Renal cortical epithelial cell (primary cell): ENCODE data around the gene JAM3. TPM values are rescaled to one million over a fixed set of nuclear protein-coding genes. Genes with fewer than 3 reads are reported as not detected.

ENCODE experiments used
- DNase-seq: peaks from one replicate; pipeline ENCODE4 v3.0.0-alpha.2; 2011; ENCODE audit warnings: low read depth
- total RNA-seq: library from RNA; depleted of rRNA; stranded (reverse); fragments of >200 nt; gene quantifications from 2 replicates; pipeline ENCODE4 v1.2.3, GENCODE V29; 2014

JAM3 gene
- total RNA-seq, 1 donor from 2014 or later, result 23.3 TPM

DNA sequence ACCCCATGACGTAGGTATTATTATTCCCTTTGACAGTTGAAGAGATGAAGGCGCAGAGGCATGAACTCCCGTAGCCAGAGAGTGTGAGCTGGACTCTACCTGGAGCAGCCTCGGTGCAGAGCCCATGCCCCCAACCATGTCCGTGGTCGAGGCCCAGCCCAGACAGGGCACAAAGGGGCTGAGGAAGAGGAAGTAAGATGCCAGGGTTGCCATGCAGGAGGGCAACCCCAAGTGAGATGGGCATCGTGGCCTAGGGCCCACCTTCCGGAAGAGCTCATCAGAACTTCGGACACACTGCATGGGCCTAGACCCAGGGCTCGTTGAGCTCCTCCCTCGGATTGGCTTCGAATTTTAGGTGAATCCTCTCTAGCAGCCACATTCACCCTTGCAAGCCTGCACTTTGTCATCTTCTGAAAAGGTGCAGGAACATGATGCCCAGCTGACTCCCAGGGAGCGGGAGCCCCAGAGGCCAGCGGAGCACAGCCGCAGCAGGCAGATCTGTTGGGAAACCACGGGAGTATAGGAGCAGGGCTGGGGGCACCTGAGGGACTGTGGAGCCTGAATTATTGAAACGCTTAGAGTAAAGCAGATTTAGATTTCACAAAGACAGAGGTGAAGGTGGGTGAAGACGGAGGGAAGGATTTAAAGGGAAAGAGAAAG lies 29.0 kb upstream of the JAM3 start:
- no peak for DNase-seq

DNA sequence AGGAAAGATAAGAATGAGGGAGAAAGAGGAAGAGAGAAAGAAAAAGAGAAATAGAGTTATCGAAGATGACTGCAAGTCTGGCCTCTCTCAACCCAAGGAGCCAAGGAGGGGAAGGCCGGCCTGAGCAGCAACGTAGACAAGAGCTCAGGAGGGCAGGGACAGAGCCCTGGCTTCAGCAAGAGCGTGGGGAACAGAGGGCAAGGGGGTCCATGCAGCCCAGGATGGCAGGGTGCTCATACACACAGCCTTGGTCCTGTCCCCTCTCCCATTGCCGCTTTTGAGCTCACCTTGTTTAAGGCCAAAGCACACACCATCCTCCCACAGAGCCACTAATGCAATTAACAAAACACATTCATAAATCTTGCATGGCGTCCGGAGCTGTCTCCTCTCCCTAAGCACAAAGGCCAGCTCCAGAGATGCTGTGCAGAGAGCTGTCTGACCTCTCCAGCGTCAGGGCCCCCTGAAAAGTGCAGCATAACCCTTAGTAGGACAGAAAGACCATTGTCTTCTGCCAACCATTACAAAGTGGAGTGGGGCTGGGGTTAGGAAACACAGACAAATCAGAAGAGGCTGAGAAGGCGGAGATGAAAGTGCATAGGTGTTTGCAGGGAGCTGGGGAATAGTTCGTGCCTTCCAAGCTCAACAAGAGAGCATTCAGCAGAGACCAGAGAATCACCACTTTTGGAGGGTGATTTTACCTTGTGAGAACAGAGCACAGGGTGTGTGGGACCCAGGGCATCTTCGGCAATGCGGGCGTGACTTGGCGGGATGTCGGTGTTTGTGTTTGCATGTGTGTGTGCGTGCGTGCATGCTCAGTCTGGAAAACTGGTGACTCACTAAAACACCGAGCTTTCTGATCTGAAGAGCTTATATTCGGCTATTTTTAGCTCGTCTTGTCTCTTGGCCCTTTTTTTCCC lies 28.2 kb upstream of the JAM3 start:
- no peak for DNase-seq

DNA sequence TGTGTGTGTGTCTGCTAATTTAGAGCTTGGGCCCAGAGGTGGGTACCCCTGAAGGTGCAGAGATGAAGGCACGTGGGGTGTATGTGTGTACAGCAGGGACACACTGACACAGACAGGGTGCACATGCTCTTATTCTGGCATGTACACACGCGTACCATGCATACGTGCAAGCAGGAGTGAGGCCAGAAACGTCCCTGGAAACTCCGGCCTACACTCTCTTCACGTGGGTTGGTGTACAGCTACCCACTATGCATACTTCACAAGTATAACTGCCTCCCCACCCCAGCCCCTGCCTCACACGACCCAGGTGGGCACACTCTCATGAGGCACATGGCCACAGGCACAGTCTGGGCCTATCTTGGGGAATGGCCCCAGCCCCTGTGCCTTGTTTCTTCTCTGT lies 27.5 kb upstream of the JAM3 start:
- no peak for DNase-seq

DNA sequence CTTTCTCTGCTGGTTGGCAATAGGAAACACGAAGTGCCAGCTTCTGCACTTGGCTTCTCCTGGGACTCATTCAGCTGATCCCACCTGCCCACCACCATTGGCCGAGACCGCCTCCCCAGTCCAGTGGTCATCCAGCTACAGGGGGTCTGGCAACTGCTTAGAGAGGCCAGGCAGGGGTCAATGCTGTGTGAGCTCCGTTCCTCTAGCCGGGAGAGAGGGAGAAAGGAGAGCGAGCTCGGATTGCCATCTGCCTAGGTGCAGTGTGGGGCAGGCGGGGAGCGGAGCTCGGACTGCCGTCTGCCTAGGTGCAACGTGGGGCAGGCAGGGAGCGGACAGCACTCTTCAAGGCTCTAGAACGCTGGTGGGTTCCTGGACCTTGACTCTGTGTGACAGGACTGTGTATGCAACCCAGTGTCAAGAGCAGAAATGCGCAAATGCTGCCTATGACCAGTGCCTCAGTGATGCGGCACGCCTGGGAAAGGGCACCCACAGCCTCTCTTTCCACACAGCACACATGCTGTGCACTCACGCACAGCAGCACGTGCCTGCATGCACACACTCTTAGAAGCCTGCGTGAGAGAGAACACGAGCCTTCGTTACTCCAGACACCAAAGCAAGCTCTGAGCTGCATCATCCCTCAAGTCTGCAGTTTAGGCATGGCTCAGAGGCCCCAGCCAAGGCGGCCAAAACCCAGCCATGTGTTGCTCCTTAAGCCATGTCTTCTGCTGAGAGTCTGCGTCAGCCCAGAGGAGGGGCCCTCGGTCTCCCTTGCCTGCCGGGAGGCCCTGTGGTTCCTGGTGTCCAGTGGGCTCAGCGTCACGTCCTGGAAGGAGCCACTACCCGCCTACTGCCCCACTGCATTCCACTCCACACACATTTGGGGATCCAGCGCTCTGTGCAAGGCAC lies 26.8 kb upstream of the JAM3 start:
- DNase-seq, result no peak

DNA sequence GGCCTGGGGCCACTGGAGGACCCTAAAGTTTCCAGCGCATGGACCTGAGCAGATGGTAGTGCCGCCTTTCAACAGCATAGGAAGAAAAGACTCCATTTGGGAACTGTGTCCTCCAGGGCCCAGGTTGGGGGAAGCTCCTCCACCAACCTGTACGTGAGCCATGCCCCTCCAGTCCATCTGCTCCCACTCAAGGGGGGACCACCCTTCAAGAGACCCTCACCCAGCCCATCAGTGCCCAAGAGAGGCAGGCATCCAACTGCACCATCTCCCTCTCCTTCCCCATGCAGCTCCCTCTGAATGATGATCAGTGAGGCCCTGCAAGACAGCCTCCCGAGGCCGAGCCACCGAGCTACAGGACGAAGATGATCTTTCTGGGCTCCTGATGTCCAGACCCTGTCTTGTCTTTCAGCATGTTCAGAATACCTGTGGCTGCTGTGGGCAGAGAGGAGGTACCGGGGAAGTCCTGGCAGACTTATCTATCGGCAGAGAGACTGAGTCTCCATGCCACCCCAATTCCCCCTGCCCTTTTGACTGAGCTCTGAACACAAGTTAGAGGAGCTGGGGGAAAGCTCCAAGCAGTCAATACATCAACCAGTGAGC lies 25.0 kb upstream of the JAM3 start:
- DNase-seq, result no peak

DNA sequence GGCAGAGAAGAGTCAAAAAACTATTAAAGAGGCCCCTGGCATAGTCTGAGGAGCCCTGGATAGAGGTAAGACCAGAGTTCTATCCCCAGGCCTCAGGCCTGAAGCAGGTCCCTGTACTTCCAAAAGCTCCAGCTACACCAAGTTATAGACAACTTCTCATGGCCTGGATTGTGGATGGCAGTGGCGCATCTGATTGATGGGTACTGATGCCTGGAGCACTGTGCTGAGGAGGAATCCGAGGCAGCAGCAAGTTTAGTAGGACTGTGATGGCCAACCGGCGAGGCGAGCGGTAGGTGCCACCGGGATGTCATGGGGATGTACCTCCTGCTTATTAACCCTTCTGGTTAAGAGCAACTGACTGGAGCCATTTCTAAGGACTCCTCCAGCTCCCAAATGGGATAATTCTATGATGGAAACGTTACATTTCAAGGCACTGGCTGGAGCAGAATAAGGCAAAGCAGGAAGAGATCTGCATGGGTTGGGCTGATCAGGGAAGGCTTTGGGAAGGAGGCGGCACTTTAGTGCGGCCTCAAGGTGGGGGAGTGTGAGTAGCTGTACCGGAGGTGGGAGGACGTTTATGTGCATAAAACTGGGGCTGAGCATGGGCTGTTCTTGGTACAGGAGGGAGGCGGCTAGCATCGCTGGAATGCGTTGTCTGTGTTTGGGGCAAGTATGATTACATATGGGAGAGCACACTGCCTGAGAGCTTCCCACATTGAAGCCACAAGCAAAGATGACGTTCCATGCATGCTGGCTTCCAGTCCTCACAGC lies 24.2 kb upstream of the JAM3 start:
- DNase-seq, result no peak

DNA sequence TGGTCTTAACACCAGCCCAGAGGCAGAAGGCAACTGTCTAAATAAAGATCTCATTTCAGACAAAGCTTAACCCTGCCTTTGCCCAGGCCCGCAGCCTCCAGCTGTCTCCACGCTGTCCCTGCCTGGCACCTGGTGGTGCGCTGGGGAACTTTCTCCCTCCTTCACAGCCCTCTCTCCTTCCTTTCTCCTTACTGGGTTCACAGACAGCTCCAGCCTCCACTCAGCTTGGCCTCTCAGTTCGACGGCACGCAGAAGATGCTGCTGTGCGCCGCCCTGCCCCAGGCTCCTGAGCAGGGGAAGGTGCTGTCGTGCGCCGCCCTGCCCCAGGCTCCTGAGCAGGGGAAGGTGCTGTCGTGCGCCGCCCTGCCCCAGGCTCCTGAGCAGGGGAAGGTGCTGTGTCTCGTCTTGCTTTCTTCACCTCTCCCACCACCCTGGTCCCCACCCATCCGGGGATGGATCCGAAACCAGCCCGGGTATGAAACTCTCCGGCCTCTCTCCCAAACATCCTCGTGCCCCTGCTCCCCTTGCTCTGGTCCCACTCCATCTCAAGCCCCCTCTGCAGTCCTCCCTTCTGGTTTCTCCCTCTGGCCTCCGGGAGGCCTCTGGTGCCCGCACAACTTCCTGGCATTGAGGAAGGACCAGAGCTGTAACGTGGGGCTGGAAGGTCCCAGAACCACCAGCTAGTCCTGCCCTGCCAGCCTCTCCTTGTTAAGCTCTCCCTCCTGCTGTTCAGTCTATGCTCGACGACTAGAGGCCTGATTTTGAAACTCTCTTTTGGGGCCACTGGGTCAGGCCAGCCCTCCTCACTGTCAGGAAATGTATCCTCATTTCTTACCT lies 22.9 kb upstream of the JAM3 start:
- no peak for DNase-seq

DNA sequence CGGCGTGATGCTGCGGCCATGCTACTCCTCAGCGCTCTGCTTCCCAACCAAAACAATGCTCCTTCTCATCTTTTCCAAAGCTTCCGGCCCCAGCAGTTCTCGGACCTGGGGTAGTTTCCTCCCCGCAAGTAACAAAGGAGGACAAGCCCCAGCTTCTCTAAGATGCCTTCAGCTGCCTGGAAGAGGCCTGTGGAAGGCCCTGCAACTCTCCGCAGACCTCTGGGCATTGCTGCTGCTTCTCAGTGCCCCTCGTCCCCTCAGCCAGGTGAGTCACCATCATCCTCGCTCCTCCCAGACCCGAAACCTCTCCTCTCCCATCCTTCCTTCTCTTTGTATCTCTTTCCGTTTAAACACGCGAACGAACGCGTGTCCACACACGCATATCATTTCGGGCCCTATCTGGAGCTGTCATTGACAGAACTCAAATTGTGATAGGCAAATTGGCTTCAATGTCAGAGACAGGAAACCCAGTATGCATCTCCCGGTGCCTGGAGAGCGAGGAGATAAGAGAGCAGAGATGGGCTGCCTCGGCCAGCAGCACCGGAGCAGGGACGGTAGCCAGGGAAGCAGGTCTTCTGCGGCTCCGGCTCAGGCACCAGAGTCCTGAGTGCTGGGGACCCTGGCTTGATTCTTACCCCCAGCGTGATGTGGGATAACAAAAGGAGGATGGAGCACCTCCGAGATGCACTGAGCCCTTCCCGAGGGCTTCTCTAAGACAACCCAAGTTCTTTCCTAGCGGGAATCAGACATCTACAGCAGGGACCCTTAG lies 22.0 kb upstream of the JAM3 start:
- no peak for DNase-seq

DNA sequence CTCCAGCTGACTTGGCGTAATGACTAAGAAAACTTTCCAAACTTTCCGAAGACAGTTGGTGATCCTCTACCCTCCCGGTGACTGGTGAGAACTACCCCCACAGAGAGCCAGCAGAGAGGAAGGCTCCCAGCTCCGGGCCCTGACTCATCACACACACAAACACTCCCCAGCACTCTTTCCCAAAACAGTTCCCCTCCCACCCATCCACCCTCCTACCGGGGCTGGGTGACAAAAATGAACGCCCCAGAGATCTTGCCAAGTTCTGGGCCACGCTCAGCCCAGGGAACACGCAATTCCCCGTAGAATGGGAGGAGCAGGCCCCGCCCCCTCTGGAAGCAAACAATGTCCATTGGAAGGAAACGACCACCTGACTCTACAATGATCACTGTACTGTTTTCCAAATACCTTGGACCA lies 21.3 kb upstream of the JAM3 start:
- no peak for DNase-seq

DNA sequence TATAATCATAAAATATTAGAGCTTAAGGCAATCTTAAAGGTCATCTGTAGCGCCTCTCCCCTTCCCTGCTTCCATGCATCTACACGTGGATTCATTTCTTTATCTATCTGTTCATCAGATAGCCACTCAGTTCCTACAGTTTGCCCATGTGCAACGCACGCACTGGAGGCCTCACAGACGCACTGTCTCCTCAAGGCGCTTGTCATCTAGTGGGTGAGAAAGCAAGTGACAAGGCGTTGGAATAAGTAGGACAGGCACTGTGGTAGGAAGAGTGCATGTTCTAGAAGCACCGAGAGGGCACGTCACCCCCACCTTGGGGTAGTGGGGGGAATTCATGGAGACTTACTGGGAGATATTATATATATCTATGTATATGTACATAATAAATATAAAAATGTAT lies 20.8 kb upstream of the JAM3 start:
- no peak for DNase-seq

DNA sequence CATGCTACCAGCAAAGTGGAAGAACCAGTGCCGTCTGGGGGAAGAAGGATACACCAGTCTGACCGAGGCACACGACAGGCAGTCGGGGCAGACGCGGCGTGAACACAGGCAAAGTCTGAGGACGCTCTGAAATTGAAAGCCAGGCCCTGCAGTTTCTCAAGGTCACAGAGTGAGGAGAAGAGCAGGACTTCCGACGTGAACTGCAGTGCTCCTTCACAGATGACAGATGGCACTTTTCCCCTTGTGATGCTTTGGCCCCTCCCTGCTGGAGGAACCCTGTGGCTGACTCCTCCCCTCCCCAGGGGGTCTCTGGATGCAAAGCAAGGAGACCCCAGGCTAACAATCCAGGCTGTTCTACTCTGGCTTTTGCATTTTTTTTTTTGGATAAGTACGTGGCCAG lies 19.6 kb upstream of the JAM3 start:
- no peak for DNase-seq

DNA sequence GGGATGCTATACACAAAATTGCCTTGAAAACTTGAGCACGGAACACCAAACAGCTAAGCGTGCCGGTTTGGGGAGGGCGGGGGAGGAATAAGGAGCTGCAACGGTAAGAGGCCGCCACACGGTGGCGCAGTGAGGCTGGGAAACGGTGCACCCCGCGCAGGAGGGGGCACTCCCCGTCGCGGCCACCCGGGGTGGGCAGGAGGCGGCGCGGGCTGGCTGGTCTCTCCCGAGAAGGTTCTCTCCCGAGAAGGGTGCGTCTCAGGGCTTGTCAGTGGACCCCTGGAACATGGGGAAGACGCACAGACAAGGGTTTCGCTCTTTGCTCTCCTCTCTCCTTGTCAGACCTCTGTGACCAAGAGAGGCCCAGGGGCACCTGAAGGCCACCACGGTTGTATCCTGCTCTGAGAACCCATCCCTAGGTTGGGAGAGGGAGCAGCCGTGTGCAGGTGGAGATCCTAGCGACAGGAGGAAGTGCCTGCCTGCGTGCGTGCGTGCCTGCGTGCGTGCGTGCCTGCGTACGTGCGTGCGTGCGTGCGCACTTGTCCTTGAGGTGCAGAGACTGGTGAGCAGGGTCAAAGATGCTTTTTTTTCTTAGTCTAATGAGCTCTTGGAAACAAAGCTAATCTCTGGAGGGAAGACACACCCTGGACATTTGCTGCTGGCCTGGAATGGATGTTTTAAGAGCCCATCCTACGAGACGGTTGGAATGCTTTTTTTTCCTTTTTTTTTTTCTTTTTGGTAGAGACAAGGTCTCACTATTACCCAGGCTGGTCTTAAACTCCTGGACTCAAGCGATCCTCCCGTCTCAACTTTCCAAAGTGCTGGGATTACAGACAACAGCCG lies 18.1 kb upstream of the JAM3 start:
- DNase-seq, result no peak

DNA sequence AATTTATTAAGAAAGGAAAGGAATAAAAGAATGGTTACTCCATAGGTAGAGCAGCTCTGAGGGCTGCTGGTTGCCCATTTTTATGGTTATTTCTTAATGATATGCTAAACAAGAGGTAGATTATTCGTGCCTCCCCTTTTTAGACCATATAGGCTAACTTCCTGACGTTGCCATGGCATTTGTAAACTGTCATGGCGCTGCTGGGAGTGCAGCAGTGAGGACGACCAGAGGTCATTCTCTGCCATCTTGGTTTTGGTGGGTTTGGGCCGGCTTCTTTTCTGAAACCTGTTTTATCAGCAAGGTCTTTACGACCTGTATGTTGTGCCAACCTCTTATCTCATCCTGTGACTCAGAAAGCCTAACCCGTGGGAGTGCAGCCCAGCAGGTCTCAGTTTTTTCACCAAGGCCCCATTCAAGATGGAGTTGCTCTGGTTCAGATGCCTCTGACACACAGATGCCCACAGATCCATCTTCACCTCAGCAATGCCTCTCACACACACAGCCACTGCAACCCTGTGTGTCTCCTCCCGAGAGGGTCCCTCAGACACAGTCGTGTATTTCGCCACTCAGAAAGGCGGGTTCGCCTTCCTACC lies 16.4 kb upstream of the JAM3 start:
- no peak for DNase-seq

DNA sequence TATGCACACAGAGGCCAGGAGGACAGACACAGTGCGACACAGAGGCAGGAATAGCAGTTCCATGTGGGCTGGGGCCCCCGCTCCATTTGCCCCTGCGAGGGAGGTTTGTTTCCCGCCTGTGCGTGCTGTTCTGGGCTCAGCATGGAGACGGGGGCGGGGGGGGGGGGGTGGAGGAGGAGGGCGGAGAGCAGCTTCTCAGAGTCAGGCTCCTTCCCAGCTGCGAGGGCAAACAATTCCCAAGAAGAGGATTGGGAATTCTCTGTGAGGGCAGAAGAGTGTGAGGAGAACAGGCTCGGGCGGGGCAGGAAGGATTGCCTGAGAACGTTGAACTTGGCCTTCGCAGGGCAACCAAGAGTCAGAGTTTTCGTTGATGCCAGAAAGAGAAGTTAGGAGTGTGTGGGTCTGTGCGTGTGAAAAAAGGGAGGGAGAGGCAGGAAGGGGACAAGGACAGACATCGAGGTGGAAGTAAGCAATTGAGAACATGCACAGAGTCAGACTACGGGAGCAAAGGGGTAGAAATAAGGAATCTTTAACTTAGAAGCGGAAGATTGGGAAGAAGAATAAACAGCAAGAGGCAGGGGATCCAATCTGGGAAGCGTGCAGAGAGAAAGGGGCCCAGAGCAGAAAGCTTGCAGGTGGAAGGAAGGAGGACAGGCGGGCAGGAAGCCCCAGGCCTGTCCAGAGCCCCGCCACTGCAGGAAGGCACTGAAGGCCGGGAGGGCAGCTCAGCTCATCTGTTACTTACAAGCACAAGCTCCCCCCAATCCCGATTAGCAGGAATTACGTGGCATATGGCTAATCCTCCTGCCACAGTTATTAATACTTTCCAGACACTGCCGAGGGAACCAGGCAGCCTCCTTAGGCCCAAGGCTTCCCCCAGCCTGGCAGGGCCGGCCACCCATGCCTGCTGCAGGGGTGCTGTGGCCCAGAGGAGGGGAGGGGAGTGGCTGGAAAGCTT lies 15.6 kb upstream of the JAM3 start:
- DNase-seq, result no peak

DNA sequence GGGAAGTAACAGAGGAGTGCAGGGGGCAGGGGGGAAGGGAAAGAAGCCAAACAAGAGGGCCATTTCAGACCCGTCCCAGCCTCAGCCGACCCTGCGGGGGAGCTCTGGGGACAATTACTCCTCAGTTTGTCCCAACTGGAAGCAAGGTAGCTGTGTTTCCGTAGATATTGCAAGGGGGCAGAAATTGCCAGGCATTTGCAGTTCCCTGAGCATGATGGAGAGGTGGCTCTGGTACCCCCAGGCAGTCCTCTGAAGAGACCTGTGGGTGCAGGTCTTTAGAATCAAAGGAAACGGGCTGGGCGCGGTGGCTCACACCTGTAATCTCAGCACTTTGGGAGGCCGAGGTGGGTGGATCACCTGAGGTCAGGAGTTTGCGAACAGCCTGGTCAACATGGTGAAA lies 13.8 kb upstream of the JAM3 start:
- DNase-seq, result no peak

DNA sequence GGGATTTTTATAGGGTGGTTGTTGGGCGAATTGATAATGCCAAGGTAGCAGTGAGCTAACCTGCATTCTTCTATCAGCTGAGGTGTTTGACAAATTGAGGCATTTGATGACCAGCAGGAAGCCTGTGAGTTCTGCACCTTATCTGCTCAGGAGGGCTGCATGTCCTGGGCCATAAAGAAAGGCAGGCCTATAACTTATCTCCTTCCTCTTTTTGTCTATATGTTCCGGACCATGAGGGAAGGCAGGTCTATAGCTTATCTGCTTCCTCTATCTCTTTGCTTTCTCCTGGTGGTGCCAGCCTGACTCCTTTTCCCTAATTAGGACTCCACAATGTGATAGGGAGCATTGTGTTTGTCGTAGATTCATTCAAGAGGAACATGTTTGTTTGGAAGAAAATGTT lies 8.6 kb upstream of the JAM3 start:
- DNase-seq, result no peak
